Mammary epithelial cell (primary cell): Measurements from ENCODE around the gene NUP62.

Experiments used
- EZH2 ChIP-seq: IDR thresholded peaks from 2 replicates; pipeline ENCODE4 v1.6.1; 2012; ENCODE audit warnings: low read length, inconsistent platforms, borderline replicate concordance
- TF ChIP-seq, protein P1 (sequence below), 2 donors: IDR thresholded peaks in 1 of 2; conservative IDR thresholded peaks in 1 of 2; 2 replicates each; pipeline ENCODE4 v1.5.1; 2011 to 2012; ENCODE audit warnings: inconsistent platforms in 2 of 2, low read length in 2 of 2, mild to moderate bottlenecking in 2 of 2, control low read depth in 1 of 2, low read depth in 1 of 2; ENCODE audit not compliant: insufficient read depth in 1 of 2; ENCODE audit errors: extremely low read depth in 1 of 2

DNA sequence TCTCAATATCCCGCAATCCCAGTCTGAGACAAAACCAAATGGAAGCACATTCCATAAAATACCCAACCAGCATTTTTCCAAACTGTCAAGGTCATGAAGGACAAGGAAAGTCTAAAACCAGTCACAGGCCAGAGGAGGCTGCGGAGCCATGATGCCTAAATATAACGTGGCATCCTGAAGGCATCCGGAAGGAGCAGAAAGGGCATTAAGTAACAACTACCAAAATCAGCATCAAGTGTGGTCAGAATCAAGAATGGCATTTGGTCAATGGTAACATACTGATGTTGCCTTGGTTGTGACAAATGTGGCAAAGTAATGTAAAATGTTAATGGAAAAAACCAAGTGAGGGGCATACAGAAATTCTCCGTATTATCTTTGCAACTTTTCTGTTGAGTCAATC is 3.8 kb downstream of the NUP62 start:
- TF ChIP-seq, protein P1, sequence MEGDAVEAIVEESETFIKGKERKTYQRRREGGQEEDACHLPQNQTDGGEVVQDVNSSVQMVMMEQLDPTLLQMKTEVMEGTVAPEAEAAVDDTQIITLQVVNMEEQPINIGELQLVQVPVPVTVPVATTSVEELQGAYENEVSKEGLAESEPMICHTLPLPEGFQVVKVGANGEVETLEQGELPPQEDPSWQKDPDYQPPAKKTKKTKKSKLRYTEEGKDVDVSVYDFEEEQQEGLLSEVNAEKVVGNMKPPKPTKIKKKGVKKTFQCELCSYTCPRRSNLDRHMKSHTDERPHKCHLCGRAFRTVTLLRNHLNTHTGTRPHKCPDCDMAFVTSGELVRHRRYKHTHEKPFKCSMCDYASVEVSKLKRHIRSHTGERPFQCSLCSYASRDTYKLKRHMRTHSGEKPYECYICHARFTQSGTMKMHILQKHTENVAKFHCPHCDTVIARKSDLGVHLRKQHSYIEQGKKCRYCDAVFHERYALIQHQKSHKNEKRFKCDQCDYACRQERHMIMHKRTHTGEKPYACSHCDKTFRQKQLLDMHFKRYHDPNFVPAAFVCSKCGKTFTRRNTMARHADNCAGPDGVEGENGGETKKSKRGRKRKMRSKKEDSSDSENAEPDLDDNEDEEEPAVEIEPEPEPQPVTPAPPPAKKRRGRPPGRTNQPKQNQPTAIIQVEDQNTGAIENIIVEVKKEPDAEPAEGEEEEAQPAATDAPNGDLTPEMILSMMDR (conservative IDR thresholded peaks at IDR 0.05 in 1 of 2, IDR thresholded peaks at IDR 0.05 in 1 of 2; ENCODE audit: extremely low read depth in 1 of 2, insufficient read depth in 1 of 2, low read depth in 1 of 2, low read length in 2 of 2): no peak
- TF ChIP-seq EZH2: no peak
